Suprapubic skin (tissue), 4 donors: ENCODE measurements around the gene CRTC2. TPM values are rescaled to one million over a fixed set of nuclear protein-coding genes. Genes with fewer than 3 reads are reported as not detected.

Experiments used
- DNase-seq, 2 donors: peaks; one replicate each; pipeline ENCODE4 v3.0.0-alpha.2; 2019; ENCODE audit warnings: low spot score in 2 of 2
- H3K27ac ChIP-seq: fragments of 200-600 bp; sonication (generic); one replicate; pipeline ENCODE4 v1.5.1; 2019
- H3K27me3 ChIP-seq: fragments of 200-600 bp; sonication (generic); one replicate; pipeline ENCODE4 v1.5.1; 2019
- H3K36me3 ChIP-seq: fragments of 200-600 bp; sonication (generic); one replicate; pipeline ENCODE4 v1.5.1; 2019
- H3K4me1 ChIP-seq: fragments of 200-600 bp; sonication (generic); one replicate; pipeline ENCODE4 v1.5.1; 2019
- H3K4me3 ChIP-seq: fragments of 200-600 bp; sonication (generic); one replicate; pipeline ENCODE4 v1.5.1; 2019; ENCODE audit warnings: mild to moderate bottlenecking
- H3K9me3 ChIP-seq: fragments of 200-600 bp; sonication (generic); one replicate; pipeline ENCODE4 v1.5.1; 2019
- CTCF ChIP-seq, 2 donors: fragments of 200-600 bp in 1 of 2; fragments of 450-650 bp in 1 of 2; sonication (generic) in 1 of 2; IDR thresholded peaks; one replicate each; pipeline ENCODE4 v1.5.1; 2016 to 2019; ENCODE audit warnings: antibody characterized with exemption in 2 of 2, mild to moderate bottlenecking in 1 of 2, moderate library complexity in 1 of 2
- EP300 ChIP-seq: sonication (generic); formaldehyde crosslinking; IDR thresholded peaks from one replicate; pipeline ENCODE4 v1.6.1; 2017; ENCODE audit warnings: antibody characterized with exemption
- POLR2A ChIP-seq, 2 donors: fragments of 450-650 bp; IDR thresholded peaks; one replicate each; pipeline ENCODE4 v1.6.1; 2017; ENCODE audit warnings: antibody characterized with exemption in 2 of 2, mild to moderate bottlenecking in 2 of 2, moderate library complexity in 2 of 2
- POLR2AphosphoS5 ChIP-seq, 3 donors: sonication (generic); formaldehyde crosslinking; IDR thresholded peaks; one replicate each; pipeline ENCODE4 v1.6.1; 2017; ENCODE audit warnings: antibody characterized with exemption in 3 of 3
- WGBS: methylation state at CpG from one replicate; pipeline ENCODE4 v1.1.5; 2018; 5-methylcytosine and 5-hydroxymethylcytosine counted together
- total RNA-seq, 4 donors: library from RNA; depleted of rRNA; stranded (reverse); fragments of >200 nt; gene quantifications; one replicate each; pipeline ENCODE4 v1.1.0, GENCODE V29; 2016

The CRTC2 gene
- total RNA-seq, 4 donors from 2014 or later = 19.3 to 36.2 (median 24.5) TPM

GRCh38 chr1:153945131-153945794, 13.1 kb downstream of the CRTC2 start:
- TF ChIP-seq EP300 (no peak), POLR2A (IDR thresholded peaks at IDR 0.05) (peak in 1 of 2 donors; percentile 33)
- 17% methylated on average over 10 of the region's 12 CpGs for WGBS
- no peaks in the 10 kb centered on the region for H3K9me3 ChIP-seq
- peak overlapping the region; percentile 98 for H3K27ac ChIP-seq
- H3K27me3 ChIP-seq = no peaks in the 10 kb centered on the region
- DNase-seq = peak in 1 of 2 donors; percentile 80
- H3K4me1 ChIP-seq = peaks cover 26% of the 10 kb centered on the region
- H3K36me3 ChIP-seq = peaks cover 47% of the 10 kb centered on the region
- H3K4me3 ChIP-seq = peak overlapping the region; percentile 97

- peaks cover 48% of the 10 kb centered on the region for H3K36me3 ChIP-seq
Observed at GRCh38 chr1:153944827-153945117, 13.6 kb downstream of the CRTC2 start.

DNA sequence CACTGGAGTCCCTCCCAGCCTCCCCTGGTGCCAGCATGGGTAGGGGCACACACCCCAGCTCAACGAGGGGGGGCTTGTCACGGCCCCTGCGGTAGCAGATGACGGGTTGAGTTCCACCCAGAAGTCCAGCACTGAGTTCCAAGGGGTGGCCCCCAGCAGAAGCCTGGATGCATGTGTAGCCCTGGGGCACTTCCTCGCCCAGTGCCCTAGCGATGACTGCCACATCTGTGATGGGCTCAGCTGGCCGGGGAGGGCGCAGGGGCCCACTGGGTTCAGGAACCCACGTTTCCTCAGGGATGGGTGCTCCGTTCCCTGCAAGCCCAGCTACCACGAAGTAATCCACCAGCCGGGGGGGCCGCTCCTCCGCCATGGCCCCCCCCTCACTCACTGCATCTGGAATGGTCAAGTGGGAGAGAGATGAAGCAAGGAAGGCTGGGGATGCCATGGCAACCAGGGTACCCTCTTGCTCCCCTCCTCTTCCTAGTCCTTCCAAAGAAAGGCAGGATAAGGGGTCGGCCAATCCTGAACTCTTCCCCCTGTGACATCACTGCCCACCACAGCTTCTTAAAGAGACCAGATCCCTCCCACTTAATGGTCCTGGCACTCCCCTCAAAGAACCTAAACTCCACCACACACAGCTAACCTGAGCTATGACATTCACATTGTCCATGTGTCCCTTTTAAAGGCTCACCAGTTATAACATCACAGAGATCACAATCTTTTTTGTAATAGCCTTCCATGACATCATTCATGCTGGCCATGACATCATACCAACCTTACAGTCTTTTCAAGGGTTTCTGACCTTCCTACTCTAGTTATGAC, 14.2 kb downstream of the CRTC2 start:
- TF ChIP-seq EP300 (no peak), POLR2A (IDR thresholded peaks at IDR 0.05) (no peak), CTCF (IDR thresholded peaks at IDR 0.05) (no peak), POLR2AphosphoS5 (IDR thresholded peaks at IDR 0.05) (no peak)
- peaks cover 26% of the 10 kb centered on the region for H3K4me1 ChIP-seq
- peak overlapping the region; percentile 97 for H3K4me3 ChIP-seq
- peaks cover 52% of the 10 kb centered on the region for H3K36me3 ChIP-seq
- WGBS = 79% methylated on average over 9 of the region's 15 CpGs
- H3K27ac ChIP-seq = peak overlapping the region; percentile 98
- H3K9me3 ChIP-seq = no peaks in the 10 kb centered on the region
- H3K27me3 ChIP-seq = no peaks in the 10 kb centered on the region
- peak in 1 of 2 donors; percentile 68 for DNase-seq

More at GRCh38 chr1:153944827-153945117, 13.6 kb downstream of the CRTC2 start:
- Histone ChIP-seq H3K9me3 (no peaks in the 10 kb centered on the region), H3K27me3 (no peaks in the 10 kb centered on the region), H3K27ac (peak overlapping the region; percentile 98), H3K4me3 (peak overlapping the region; percentile 97), H3K4me1 (peaks cover 26% of the 10 kb centered on the region)
- 77% methylated on average over 3 of the region's 3 CpGs for WGBS
- DNase-seq = no peak
- TF ChIP-seq POLR2AphosphoS5 (IDR thresholded peaks at IDR 0.05) = no peak
- no peak for TF ChIP-seq CTCF (IDR thresholded peaks at IDR 0.05)
- TF ChIP-seq EP300 = no peak
- no peak for TF ChIP-seq POLR2A (IDR thresholded peaks at IDR 0.05)

- 77% methylated on average over 5 of the region's 11 CpGs for WGBS
- Histone ChIP-seq H3K36me3 (peaks cover 49% of the 10 kb centered on the region), H3K4me3 (no peak overlapping the region), H3K4me1 (peaks cover 26% of the 10 kb centered on the region), H3K27me3 (no peaks in the 10 kb centered on the region), H3K27ac (no peak overlapping the region), H3K9me3 (no peaks in the 10 kb centered on the region)
- TF ChIP-seq POLR2AphosphoS5 (IDR thresholded peaks at IDR 0.05) (no peak), CTCF (IDR thresholded peaks at IDR 0.05) (no peak), EP300 (no peak), POLR2A (IDR thresholded peaks at IDR 0.05) (no peak)
- DNase-seq = no peak
Observed at GRCh38 chr1:153942766-153943549, 15.5 kb downstream of the CRTC2 start.

- Histone ChIP-seq H3K4me1 (peaks cover 26% of the 10 kb centered on the region), H3K4me3 (no peak overlapping the region), H3K9me3 (no peaks in the 10 kb centered on the region), H3K36me3 (peaks cover 55% of the 10 kb centered on the region), H3K27me3 (no peaks in the 10 kb centered on the region), H3K27ac (no peak overlapping the region)
- TF ChIP-seq EP300 = no peak
- TF ChIP-seq POLR2AphosphoS5 (IDR thresholded peaks at IDR 0.05) = no peak
- 94% methylated on average over 34 of the region's 34 CpGs for WGBS
- peak in 1 of 2 donors; percentile 61 for DNase-seq
Observed at GRCh38 chr1:153941826-153942725, 16.3 kb downstream of the CRTC2 start.
